T-helper 22 cell (primary cell): Measurements from ENCODE around the gene PAMR1.

Experiments used
- DNase-seq: peaks from one replicate; pipeline ENCODE4 v3.0.0-alpha.2; 2020; ENCODE audit warnings: low read depth

The PAMR1 gene

DNA sequence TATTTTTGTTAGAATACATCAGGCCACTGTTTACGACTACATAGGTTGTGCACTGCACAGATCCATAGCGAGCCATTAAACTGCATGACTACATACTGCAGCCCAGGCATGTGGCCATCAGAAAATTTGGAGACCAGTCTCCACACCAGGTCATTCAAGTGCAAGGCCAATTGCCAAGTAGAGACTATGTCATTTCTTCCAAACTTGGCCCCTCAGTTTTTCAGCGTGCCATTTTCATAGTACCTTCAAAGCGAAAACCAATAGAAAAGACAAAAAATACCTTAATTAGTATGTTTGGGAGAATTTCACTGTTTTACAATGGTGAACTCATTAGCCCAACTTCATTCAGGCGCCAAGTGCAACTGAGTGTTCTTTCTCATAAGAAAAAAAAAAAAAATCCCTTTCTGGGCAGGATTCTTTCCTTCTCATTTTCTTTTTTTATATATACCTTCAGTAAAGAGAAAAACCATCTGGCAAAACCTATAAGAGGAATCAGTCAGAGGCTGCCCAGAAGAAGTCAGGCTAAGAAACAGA, 30.4 kb downstream of the PAMR1 start:
- no peak for DNase-seq

- DNase-seq = no peak
These were observed 34.1 kb downstream of the PAMR1 start for GRCh38 chr11:35491231-35491871.

DNA sequence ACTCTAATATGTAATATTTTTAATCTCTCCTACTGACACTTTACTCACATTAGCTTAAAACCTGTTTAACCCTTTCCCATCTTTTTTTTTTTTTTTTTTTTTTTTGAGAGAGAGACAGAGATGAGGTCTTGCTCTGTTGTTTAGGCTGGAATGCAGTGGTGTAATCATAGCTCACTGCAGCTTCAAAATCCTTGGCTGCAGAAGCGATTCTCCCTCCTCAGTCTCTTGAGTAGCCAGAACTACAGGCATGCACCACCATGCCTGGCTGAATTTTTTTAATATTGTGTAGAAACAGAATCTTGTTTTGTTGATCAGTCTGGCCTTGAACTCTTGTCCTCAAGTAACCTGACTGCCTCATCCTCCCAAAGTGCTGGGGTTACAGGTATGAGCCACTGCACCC, 37.3 kb downstream of the PAMR1 start:
- DNase-seq = no peak

- no peak for DNase-seq
These were observed 37.8 kb downstream of the PAMR1 start for GRCh38 chr11:35487532-35488078.

DNA sequence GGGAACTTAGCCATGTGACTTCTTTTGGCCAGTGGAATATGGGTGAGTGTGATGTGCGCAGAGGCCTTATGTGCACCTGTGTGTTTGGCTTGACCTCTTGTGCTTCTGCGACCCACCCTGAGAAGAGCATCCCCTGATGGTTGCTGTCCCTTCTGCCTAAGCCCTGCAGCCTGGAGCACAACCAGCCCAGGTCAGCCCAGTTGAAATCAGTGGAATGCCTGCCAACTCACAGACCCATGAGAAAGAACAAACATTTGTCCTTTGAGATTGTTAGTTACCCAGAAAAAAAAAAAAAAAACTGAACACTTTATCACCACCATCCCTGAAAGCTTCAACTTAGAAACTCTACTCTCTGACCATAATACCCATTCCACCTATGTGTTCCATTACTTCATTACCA, 38.5 kb downstream of the PAMR1 start:
- no peak for DNase-seq

GRCh38 chr11:35486446-35486845, 39.0 kb downstream of the PAMR1 start:
- DNase-seq = no peak

- DNase-seq = peak; percentile 9
These were observed 39.6 kb downstream of the PAMR1 start for GRCh38 chr11:35485656-35486322.

DNA sequence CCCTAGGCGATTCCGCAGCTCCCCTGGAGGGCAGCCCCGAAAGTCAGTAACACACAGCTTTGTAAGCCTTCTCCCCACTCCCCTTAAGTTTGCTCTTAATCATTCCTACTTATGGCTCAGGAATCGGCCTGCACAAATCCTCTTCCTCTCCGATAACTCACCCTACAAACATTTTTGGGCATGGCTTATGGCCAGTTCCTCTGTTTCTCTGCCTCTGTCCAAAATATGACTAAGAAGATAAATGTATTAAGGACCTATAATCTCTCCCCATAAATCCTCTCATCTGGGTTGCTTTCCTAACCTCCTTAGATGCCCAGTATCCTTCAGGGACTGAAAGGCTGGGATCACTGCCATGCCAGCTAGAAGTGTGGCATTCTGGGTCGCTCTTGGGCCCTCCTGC, 41.0 kb downstream of the PAMR1 start:
- DNase-seq = no peak

DNA sequence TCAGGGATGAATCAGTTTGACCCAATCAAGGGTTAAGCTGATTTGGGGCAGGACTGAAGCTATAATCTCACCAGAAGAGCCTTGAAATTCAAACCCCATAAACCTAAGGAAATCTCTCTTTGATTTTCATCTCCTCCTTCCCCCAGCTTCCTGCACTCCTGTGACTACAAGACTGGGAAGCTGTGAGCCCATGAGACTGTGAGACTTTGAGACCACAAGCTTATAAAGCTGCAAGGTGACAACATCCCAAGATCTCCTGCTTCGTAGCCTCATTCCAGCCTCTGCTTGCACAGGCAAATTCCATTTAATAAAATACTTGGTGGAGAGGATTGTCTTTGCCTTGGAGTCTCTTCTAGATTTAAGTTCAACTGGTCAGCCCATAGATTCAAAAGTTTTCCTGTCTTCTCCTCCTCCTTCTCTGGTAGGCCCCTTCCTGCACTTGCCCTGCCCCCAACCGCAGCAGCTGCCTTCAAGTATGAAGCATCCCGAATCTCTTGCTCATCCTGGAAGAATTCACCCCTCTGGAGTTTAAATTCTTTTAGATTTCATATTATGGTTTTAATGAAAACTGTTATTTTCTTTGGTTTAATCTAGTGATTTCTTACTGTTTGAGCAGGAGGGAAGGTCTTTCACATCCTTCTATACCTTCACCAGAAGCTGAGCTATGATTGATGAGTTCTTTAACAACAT, 42.1 kb downstream of the PAMR1 start:
- no peak for DNase-seq

DNA sequence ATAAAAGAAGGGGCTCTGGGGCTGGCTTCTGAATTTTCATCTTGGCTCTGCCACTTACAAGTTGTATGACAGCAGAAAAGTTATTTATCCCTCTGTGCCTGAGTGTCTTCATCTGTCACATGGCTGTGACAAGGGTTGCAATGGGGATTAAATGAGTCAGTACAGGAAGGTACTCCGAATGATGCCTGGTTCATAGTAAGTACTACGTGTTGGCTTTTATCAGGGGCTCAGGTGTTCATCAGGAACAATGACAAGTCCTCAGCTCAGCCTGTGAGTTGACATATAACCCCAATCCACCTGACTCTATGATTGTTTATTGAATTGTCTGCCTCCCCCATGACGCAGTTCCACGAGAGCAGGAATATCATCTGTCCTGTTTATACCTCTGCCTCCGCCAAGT, 45.7 kb downstream of the PAMR1 start:
- DNase-seq = no peak

- no peak for DNase-seq
These were observed 46.8 kb downstream of the PAMR1 start for GRCh38 chr11:35478471-35479091.

- DNase-seq = no peak
These were observed 47.5 kb downstream of the PAMR1 start for GRCh38 chr11:35477901-35478300.

GRCh38 chr11:35474688-35475087, 50.7 kb downstream of the PAMR1 start:
- DNase-seq = no peak

- DNase-seq = no peak
These were observed 51.5 kb downstream of the PAMR1 start for GRCh38 chr11:35473795-35474374.

DNA sequence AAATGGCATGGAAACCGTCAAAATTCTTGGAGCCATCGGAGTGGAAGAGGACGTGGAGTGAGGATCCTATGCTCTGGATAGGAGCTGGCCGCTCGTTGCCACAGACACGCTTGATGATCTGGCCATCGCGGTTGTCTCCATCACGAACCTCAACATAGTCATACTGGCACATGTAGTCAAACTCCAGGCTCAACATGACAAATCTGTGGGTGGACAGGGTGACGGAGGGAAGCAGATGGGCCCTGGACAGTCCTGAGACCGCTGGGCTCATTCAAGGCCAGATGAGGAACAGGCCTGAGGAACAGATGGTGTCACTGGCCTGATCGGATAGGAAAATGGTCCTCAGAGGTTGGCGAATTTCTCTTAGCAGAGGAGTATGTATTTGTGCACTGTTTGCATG, 54.8 kb downstream of the PAMR1 start:
- no peak for DNase-seq

DNA sequence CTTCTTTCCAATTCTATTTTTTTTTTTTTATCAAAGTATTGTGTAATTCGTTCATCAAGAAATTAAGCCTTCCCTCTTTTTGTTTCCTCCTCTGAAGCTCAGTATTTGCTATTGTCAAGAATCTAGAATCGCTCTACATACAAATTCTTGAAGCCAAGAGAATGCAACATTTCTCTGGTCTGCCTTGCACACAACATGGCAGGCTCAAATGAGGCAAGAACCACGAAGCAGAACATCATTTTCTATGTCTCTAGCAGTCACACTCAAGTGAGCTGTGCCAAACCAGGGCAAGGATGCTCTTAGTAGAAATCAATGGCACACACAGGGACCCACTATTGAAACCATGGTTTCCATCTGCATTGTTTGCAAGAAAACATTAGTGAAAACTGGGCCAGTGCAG, 59.4 kb downstream of the PAMR1 start:
- no peak for DNase-seq

DNA sequence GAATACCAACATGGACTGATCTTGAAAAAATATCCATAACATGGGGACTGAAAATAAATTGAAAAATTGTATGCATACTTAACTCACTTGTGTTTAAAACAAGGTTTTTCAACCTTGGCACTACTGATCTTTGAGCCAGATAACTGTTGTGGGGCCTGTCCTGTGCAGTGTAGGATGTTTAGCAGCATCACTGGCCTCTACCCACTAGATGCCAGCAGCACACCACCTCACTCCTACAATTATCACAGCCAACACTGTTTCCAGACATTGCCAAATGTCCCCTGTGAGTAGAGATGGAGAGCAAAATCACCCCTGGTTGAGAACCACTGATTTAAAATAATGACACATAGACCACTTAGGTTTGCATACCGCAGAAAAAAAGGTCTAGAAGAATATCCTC, 61.1 kb downstream of the PAMR1 start:
- no peak for DNase-seq

DNA sequence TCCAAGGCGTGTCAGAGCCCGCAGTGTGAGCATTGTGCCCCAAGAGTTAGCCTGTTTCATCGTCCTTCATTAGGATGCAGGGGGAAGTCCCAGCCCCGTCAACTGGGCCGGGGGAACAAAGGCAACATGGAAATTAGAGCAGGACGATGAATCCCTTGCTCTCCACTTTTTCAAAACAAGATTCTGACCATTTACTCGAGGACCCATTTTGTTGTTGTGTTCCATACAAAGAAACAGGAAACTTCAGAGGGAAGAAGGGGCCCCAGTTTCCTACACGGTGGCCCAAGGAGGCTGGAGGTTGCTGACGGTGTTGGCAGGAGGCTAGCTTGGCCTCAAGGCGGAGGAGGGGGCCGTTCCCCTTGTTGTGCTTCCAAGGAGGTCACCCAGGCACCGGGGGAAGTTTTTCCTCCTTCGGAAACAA, 62.1 kb downstream of the PAMR1 start:
- DNase-seq = no peak

DNA sequence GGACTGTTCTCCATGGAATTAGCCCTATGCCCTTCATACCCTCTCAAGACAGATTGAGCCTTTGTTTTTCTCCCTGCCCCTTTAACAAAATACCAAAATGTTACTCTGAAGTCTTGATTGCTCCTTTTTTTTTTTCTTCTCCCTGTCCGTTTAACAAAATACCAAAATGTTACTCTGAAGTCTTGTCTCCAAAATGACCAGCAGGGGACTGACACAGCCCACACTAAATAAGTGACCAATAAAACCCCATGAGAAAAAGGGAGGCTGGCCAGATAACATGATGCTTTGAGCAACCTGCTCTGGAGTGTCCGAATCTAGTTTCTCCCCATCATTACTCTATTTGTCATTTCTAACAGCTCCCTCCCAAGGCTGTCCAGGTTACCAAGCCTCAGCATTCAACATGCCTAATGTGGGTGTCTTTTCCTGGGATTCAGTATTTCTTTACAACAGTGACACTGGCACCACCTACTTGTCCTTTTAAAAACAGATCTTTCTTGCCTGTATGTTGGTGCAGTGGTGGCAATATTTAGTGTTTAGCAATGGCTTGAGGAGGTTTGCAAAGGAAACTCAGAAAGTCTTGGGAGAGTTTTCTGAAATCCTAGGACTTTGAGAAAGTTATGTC, 63.4 kb downstream of the PAMR1 start:
- DNase-seq = no peak

DNA sequence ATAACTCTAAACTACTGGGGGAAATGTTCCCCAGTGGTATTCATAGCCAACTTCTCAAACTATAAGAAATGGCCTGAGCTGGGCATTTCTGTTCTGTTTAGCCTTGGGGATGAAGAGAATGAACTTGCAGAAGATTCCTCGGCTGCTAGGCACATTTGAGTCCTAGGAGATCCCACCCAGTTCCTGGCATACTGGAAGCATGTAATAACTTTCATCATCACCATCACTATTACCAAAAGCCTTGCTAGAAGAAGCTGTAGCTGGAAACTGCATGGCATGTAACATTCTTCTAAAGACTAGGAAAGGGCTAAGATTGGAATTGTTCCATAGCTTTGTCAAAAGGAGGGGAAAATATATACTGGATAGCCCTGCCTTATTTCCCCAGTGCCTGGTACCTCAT, 65.9 kb downstream of the PAMR1 start:
- DNase-seq = no peak

GRCh38 chr11:35458846-35459245, 66.6 kb downstream of the PAMR1 start:
- DNase-seq = no peak

DNA sequence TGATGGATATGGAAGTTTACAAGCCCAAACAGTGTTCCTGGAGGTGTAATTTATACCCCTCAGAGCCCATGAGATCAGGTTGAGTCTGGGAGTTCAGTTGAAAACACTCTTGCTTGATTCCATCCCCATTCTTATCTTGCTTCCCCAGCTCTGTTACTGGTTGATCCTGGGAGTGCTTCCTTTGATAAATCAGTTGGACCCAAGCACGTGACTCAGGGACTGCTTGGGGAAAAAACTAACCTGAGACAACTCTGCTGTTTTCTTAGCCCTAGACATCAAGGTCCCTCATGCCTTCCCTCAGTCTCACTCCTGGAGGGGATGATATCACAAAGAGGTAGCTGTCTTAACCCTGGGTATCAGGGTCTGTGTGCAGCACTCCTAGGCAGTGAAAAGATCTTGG, 71.1 kb downstream of the PAMR1 start:
- DNase-seq = no peak
